Measurements from ENCODE around the gene PRSS12.

- TF ChIP-seq POLR2A (IDR thresholded peaks at IDR 0.05) (no peak), CTCF (IDR thresholded peaks at IDR 0.05) (no peak), POLR2AphosphoS5 (IDR thresholded peaks at IDR 0.05) (no peak)
Measured at GRCh38 chr4:118363166-118363565, 10.4 kb upstream of the PRSS12 start.
